ENCODE results near the gene RBP4.

Gene RBP4

GRCh38 chr10:93560541-93560940, 40.5 kb downstream of the RBP4 start:
- no peak for ATAC-seq
- TF ChIP-seq CREB5 (CRISPR knock-in tag; IDR thresholded peaks at IDR 0.05; ENCODE audit: low read depth) (no peak), TOX (CRISPR knock-in tag; IDR thresholded peaks at IDR 0.05; ENCODE audit: borderline replicate concordance) (no peak), ZNF8 (CRISPR knock-in tag; IDR thresholded peaks at IDR 0.05) (no peak), GLIS3 (CRISPR knock-in tag; IDR thresholded peaks at IDR 0.05) (no peak), OSR1 (CRISPR knock-in tag; IDR thresholded peaks at IDR 0.05) (no peak), BACH2 (CRISPR knock-in tag; IDR thresholded peaks at IDR 0.05; ENCODE audit: borderline replicate concordance) (no peak), ZNF565 (CRISPR knock-in tag; conservative IDR thresholded peaks at IDR 0.05; ENCODE audit: low read depth) (no peak), PPARA (CRISPR knock-in tag; IDR thresholded peaks at IDR 0.05; ENCODE audit: borderline replicate concordance) (no peak), ISL1 (CRISPR knock-in tag; IDR thresholded peaks at IDR 0.05) (no peak), RARB (CRISPR knock-in tag; IDR thresholded peaks at IDR 0.05) (no peak), ZNF70 (CRISPR knock-in tag; IDR thresholded peaks at IDR 0.05) (no peak)

DNA sequence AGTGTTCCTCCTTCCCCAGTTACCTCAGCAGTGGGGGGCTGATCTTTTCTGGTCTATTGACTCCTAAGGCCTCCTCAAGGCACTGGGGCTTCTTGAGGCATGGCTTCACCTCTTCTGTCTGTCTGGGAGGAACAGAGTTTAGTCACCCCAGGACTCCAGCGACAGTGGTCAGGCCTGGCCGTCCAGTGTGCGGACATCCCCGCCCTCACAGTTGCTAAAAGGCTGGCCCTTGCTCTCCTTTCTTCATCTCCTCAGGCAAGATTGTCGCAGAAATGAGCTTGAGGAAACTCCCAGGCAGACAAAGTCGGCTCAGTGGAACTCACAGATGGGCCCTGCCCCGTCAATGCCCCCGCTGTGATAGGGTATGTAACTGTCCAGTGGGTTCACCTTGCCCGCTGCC, 41.5 kb downstream of the RBP4 start:
- no peak for TF ChIP-seq SNAI2 (CRISPR knock-in tag; IDR thresholded peaks at IDR 0.05)
- TF ChIP-seq ZNF70 (CRISPR knock-in tag; IDR thresholded peaks at IDR 0.05), result no peak
- no peak for TF ChIP-seq TSHZ2 (CRISPR knock-in tag; IDR thresholded peaks at IDR 0.05)
- TF ChIP-seq CSDC2 (CRISPR knock-in tag; IDR thresholded peaks at IDR 0.05), result no peak
- no peak for TF ChIP-seq PPARA (CRISPR knock-in tag; IDR thresholded peaks at IDR 0.05; ENCODE audit: borderline replicate concordance)
- TF ChIP-seq ISL1 (CRISPR knock-in tag; IDR thresholded peaks at IDR 0.05), result no peak
- TF ChIP-seq, protein P1, sequence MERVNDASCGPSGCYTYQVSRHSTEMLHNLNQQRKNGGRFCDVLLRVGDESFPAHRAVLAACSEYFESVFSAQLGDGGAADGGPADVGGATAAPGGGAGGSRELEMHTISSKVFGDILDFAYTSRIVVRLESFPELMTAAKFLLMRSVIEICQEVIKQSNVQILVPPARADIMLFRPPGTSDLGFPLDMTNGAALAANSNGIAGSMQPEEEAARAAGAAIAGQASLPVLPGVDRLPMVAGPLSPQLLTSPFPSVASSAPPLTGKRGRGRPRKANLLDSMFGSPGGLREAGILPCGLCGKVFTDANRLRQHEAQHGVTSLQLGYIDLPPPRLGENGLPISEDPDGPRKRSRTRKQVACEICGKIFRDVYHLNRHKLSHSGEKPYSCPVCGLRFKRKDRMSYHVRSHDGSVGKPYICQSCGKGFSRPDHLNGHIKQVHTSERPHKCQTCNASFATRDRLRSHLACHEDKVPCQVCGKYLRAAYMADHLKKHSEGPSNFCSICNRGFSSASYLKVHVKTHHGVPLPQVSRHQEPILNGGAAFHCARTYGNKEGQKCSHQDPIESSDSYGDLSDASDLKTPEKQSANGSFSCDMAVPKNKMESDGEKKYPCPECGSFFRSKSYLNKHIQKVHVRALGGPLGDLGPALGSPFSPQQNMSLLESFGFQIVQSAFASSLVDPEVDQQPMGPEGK (CRISPR knock-in tag; IDR thresholded peaks at IDR 0.05; ENCODE audit: borderline replicate concordance), result no peak
- TF ChIP-seq, protein P2, sequence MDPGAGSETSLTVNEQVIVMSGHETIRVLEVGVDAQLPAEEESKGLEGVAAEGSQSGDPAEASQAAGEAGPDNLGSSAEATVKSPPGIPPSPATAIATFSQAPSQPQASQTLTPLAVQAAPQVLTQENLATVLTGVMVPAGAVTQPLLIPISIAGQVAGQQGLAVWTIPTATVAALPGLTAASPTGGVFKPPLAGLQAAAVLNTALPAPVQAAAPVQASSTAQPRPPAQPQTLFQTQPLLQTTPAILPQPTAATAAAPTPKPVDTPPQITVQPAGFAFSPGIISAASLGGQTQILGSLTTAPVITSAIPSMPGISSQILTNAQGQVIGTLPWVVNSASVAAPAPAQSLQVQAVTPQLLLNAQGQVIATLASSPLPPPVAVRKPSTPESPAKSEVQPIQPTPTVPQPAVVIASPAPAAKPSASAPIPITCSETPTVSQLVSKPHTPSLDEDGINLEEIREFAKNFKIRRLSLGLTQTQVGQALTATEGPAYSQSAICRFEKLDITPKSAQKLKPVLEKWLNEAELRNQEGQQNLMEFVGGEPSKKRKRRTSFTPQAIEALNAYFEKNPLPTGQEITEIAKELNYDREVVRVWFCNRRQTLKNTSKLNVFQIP (CRISPR knock-in tag; IDR thresholded peaks at IDR 0.05; ENCODE audit: borderline replicate concordance, low read depth), result no peak
- TF ChIP-seq CSRNP3 (CRISPR knock-in tag; IDR thresholded peaks at IDR 0.05), result no peak
- TF ChIP-seq ZFP30 (CRISPR knock-in tag; IDR thresholded peaks at IDR 0.05), result no peak
- no peak for TF ChIP-seq OSR1 (CRISPR knock-in tag; IDR thresholded peaks at IDR 0.05)
- TF ChIP-seq TOX (CRISPR knock-in tag; IDR thresholded peaks at IDR 0.05; ENCODE audit: borderline replicate concordance), result no peak
- no peak for TF ChIP-seq GLIS3 (CRISPR knock-in tag; IDR thresholded peaks at IDR 0.05)
- no peak for TF ChIP-seq ARNTL (CRISPR knock-in tag; IDR thresholded peaks at IDR 0.05; ENCODE audit: borderline replicate concordance, low read depth)
- TF ChIP-seq ZFP3 (CRISPR knock-in tag; IDR thresholded peaks at IDR 0.05), result no peak
- no peak for TF ChIP-seq ZNF8 (CRISPR knock-in tag; IDR thresholded peaks at IDR 0.05)
- no peak for TF ChIP-seq ESRRG (CRISPR knock-in tag; IDR thresholded peaks at IDR 0.05)
- TF ChIP-seq ZNF565 (CRISPR knock-in tag; conservative IDR thresholded peaks at IDR 0.05; ENCODE audit: low read depth), result no peak

More for the DNA sequence above, 41.5 kb downstream of the RBP4 start:
- ATAC-seq, result no peak

Data from SK-N-SH treated with all-trans-retinoic acid at 6 μM for 48 hours (cell line).